H1 (cell line): ENCODE data around the gene SLC11A1. TPM values are rescaled to one million over a fixed set of nuclear protein-coding genes. Genes with fewer than 3 reads are reported as not detected.
A peak's percentile ranks its signal among the peaks of the same experiment; 100 is the strongest.

Experiments
- CTCF ChIA-PET: fragments of 300-600 bp; sonication (Branson Sonifier 250); formaldehyde crosslinking; loops from one replicate; lab custom pipeline; 2021; ENCODE audit not compliant: partially characterized antibody; lab: Charles Lee
- POLR2A ChIA-PET: fragments of 300-600 bp; sonication (Branson Sonifier 250); formaldehyde crosslinking; loops from one replicate; lab custom pipeline; 2021; ENCODE audit warnings: inconsistent platforms; ENCODE audit not compliant: partially characterized antibody; lab: Charles Lee
- DNase-seq, 2 experiments: peaks; one replicate each; pipeline versions ENCODE4 v3.0.0 to v3.0.0-alpha.2; 2010 to 2022; ENCODE audit warnings: low spot score in 2 of 2, low read depth in 1 of 2, mixed read lengths in 1 of 2
- FAIRE-seq: peaks from 2 replicates; lab custom pipeline; 2011; peaks lifted over from hg19 to GRCh38; lab: Jason Lieb, UNC
- H2AFZ ChIP-seq: 2 replicates; pipeline ENCODE4 v1.8.1; 2012; ENCODE audit warnings: low read length, inconsistent platforms
- H2AK5ac ChIP-seq: 2 replicates; pipeline ENCODE4 v1.6.1; 2013; ENCODE audit warnings: low read depth, low read length
- H2BK120ac ChIP-seq: replicated peaks from 2 replicates; pipeline ENCODE3; 2013; ENCODE audit warnings: low read depth, low read length, inconsistent platforms
- H2BK12ac ChIP-seq: 2 replicates; pipeline ENCODE4 v1.6.1; 2013; ENCODE audit warnings: low read depth, low read length
- H2BK15ac ChIP-seq: 2 replicates; pipeline ENCODE4 v1.6.1; 2013; ENCODE audit warnings: low read length
- H2BK20ac ChIP-seq: 2 replicates; pipeline ENCODE4 v1.6.1; 2013; ENCODE audit warnings: low read length
- H2BK5ac ChIP-seq: 2 replicates; pipeline ENCODE4 v1.6.1; 2013; ENCODE audit warnings: low read depth, low read length
- H3K14ac ChIP-seq: 2 replicates; pipeline ENCODE4 v1.6.1; 2013; ENCODE audit warnings: inconsistent platforms; ENCODE audit not compliant: insufficient read length
- H3K18ac ChIP-seq: 2 replicates; pipeline ENCODE4 v1.6.1; 2013; ENCODE audit warnings: low read length; ENCODE audit errors: extremely low read depth
- H3K23ac ChIP-seq: 2 replicates; pipeline ENCODE4 v1.6.1; 2013; ENCODE audit warnings: inconsistent platforms; ENCODE audit not compliant: insufficient read length
- H3K23me2 ChIP-seq: 2 replicates; pipeline ENCODE4 v1.6.1; 2013; ENCODE audit warnings: low read depth, low read length
- H3K27ac ChIP-seq: 2 replicates; pipeline ENCODE4 v1.6.1; 2011; ENCODE audit warnings: low read depth, low read length, inconsistent platforms
- H3K27me3 ChIP-seq, 4 experiments: replicated peaks in 1 of 4; 1 replicate in 1 of 4; 2 replicates in 3 of 4; pipeline versions ENCODE4 v1.6.1 to v1.8.1; 2011 to 2013; ENCODE audit warnings: low read length in 3 of 4, mild to moderate bottlenecking in 3 of 4, inconsistent platforms in 2 of 4, mixed read lengths in 2 of 4, moderate library complexity in 1 of 4; ENCODE audit not compliant: control insufficient read depth in 3 of 4, insufficient read depth in 3 of 4; ENCODE audit errors: extremely low read depth in 1 of 4
- H3K36me3 ChIP-seq, 4 experiments: 2 replicates each; pipeline versions ENCODE4 v1.6.1 to v1.8.1; 2011 to 2013; ENCODE audit warnings: mild to moderate bottlenecking in 4 of 4, low read length in 3 of 4, moderate library complexity in 2 of 4, control low read depth in 1 of 4, inconsistent platforms in 1 of 4; ENCODE audit not compliant: insufficient read depth in 4 of 4, control insufficient read depth in 2 of 4
- H3K4ac ChIP-seq: replicated peaks from 2 replicates; pipeline ENCODE3; 2013; ENCODE audit warnings: low read length, low read depth, mixed read lengths, inconsistent platforms; ENCODE audit not compliant: insufficient read length
- H3K4me1 ChIP-seq, 4 experiments: replicated peaks in 1 of 4; 1 replicate in 1 of 4; 2 replicates in 3 of 4; pipeline versions ENCODE4 v1.6.1 to v1.8.1; 2011 to 2013; ENCODE audit warnings: low read length in 3 of 4, inconsistent platforms in 2 of 4, mixed read lengths in 1 of 4; ENCODE audit not compliant: insufficient read depth in 4 of 4, control insufficient read depth in 3 of 4
- H3K4me2 ChIP-seq, 2 experiments: 2 replicates each; pipeline versions ENCODE4 v1.6.1 to v1.8.1; 2011 to 2013; ENCODE audit warnings: low read depth in 2 of 2, low read length in 2 of 2, control low read depth in 1 of 2, inconsistent platforms in 1 of 2, mild to moderate bottlenecking in 1 of 2; ENCODE audit not compliant: insufficient read depth in 1 of 2
- H3K4me3 ChIP-seq, 4 experiments: fragments of 200-600, 300-600 bp in 1 of 4; sonication (generic), shearing (Covaris generic), sonication (Bioruptor Twin) in 1 of 4; 2 replicates each; pipeline versions ENCODE4 v1.5.1 to v1.8.1; 2011 to 2016; ENCODE audit warnings: low read length in 4 of 4, low read depth in 3 of 4, control low read depth in 2 of 4, inconsistent platforms in 2 of 4, mild to moderate bottlenecking in 2 of 4, mixed read lengths in 1 of 4, moderate library complexity in 1 of 4; ENCODE audit not compliant: insufficient read depth in 2 of 4; ENCODE audit errors: extremely low read depth in 1 of 4
- H3K56ac ChIP-seq: replicated peaks from 2 replicates; pipeline ENCODE3; 2013; ENCODE audit warnings: low read depth, mild to moderate bottlenecking, mixed read lengths, low read length, inconsistent platforms; ENCODE audit not compliant: insufficient read length
- H3K79me1 ChIP-seq: 2 replicates; pipeline ENCODE4 v1.6.1; 2013; ENCODE audit warnings: low read depth, low read length, control low read depth
- H3K79me2 ChIP-seq, 2 experiments: 2 replicates each; pipeline versions ENCODE4 v1.6.1 to v1.8.1; 2012 to 2013; ENCODE audit warnings: low read length in 2 of 2, mild to moderate bottlenecking in 2 of 2, inconsistent platforms in 1 of 2; ENCODE audit not compliant: insufficient read depth in 2 of 2, control insufficient read depth in 1 of 2
- H3K9ac ChIP-seq, 4 experiments: replicated peaks in 1 of 4; 1 replicate in 1 of 4; 2 replicates in 3 of 4; pipeline versions ENCODE4 v1.6.1 to v1.8.1; 2011 to 2013; ENCODE audit warnings: low read depth in 3 of 4, low read length in 3 of 4, control low read depth in 2 of 4, mild to moderate bottlenecking in 2 of 4, moderate library complexity in 2 of 4, inconsistent platforms in 1 of 4; ENCODE audit errors: extremely low read depth in 1 of 4
- H3K9me3 ChIP-seq, 2 experiments: 2 replicates each; pipeline versions ENCODE4 v1.6.1 to v1.8.1; 2012 to 2013; ENCODE audit warnings: mild to moderate bottlenecking in 2 of 2, moderate library complexity in 2 of 2, control low read depth in 1 of 2, inconsistent platforms in 1 of 2, low read depth in 1 of 2, low read length in 1 of 2, mixed read lengths in 1 of 2; ENCODE audit not compliant: insufficient read depth in 2 of 2
- H4K20me1 ChIP-seq, 2 experiments: replicated peaks in 1 of 2; 2 replicates each; pipeline versions ENCODE3 to v1.8.1; 2011 to 2013; ENCODE audit warnings: inconsistent platforms in 2 of 2, low read length in 2 of 2, mild to moderate bottlenecking in 1 of 2; ENCODE audit not compliant: insufficient read depth in 2 of 2, control insufficient read depth in 1 of 2
- H4K5ac ChIP-seq: 2 replicates; pipeline ENCODE4 v1.6.1; 2013; ENCODE audit warnings: low read length, low read depth, mixed read lengths, inconsistent platforms; ENCODE audit not compliant: insufficient read length
- H4K8ac ChIP-seq: 2 replicates; pipeline ENCODE4 v1.8.0; 2013; ENCODE audit warnings: mild to moderate bottlenecking, moderate library complexity, low read length, inconsistent platforms; ENCODE audit not compliant: insufficient read depth; ENCODE audit errors: extremely low read depth
- H4K91ac ChIP-seq: replicated peaks from 2 replicates; pipeline ENCODE3; 2013; ENCODE audit warnings: low read length, mixed read lengths, inconsistent platforms; ENCODE audit not compliant: insufficient read length
- BACH1 ChIP-seq: IDR thresholded peaks from 2 replicates; pipeline ENCODE4 v1.6.1; 2012; ENCODE audit warnings: low read length, improper control_type of control experiment
- CHD1 ChIP-seq: IDR thresholded peaks from 2 replicates; pipeline ENCODE4 v1.6.1; 2012; ENCODE audit warnings: low read depth, low read length, improper control_type of control experiment
- EZH2 ChIP-seq: fragments of 200-600 bp; sonication (generic); IDR thresholded peaks from 2 replicates; pipeline ENCODE4 v1.7.1; 2012; ENCODE audit warnings: low read depth, mild to moderate bottlenecking, moderate library complexity, low read length, inconsistent platforms; ENCODE audit not compliant: severe bottlenecking
- HDAC6 ChIP-seq: IDR thresholded peaks from one replicate; pipeline ENCODE4 v1.7.1; 2012; ENCODE audit warnings: low read depth, mild to moderate bottlenecking, inconsistent platforms, low read length, moderate library complexity
- KDM1A ChIP-seq: fragments of 200-600, 300-600 bp; sonication (generic); IDR thresholded peaks from 2 replicates; pipeline ENCODE4 v1.7.1; 2016; ENCODE audit warnings: mild to moderate bottlenecking, low read length, borderline replicate concordance
- SP1 ChIP-seq: IDR thresholded peaks from 2 replicates; pipeline ENCODE4 v1.6.1; 2011; ENCODE audit warnings: low read depth, low read length
- TAF1 ChIP-seq: IDR thresholded peaks from 2 replicates; pipeline ENCODE4 v1.6.1; 2011; ENCODE audit warnings: mild to moderate bottlenecking, low read depth, low read length
- TBP ChIP-seq: IDR thresholded peaks from 2 replicates; pipeline ENCODE4 v1.6.1; 2011; ENCODE audit warnings: low read depth, low read length, improper control_type of control experiment
- WGBS, 2 experiments: shearing (Covaris generic) in 1 of 2; methylation state at CpG; one replicate each; pipeline versions ENCODE4 v1.1.6 to v1.1.7; 2013 to 2015; ENCODE audit warnings: low lambda C conversion rate in 2 of 2, mixed read lengths in 2 of 2, inconsistent platforms in 1 of 2, low coverage in 1 of 2, missing lambda C conversion rate in 1 of 2; ENCODE audit not compliant: insufficient replicate concordance in 2 of 2, insufficient coverage in 1 of 2, insufficient read length in 1 of 2; ENCODE audit errors: extremely low coverage in 1 of 2, missing lambda C conversion rate in 1 of 2; 5-methylcytosine and 5-hydroxymethylcytosine counted together
- polyA plus RNA-seq, 7 experiments: library from polyadenylated mRNA; depleted of rRNA in 3 of 7; stranded (reverse) in 5 of 7; unstranded in 2 of 7; fragments of >200 nt in 5 of 7; fragments of 200-250 nt in 2 of 7; gene quantifications; 1 replicate in 5 of 7; 2 replicates in 1 of 7; 4 replicates in 1 of 7; pipeline versions ENCODE4 v1.2.1 to v1.2.3, GENCODE V29; 2011 to 2013; ENCODE audit warnings: missing spikeins in 2 of 7, mixed read lengths in 2 of 7
- total RNA-seq: library from RNA; stranded (reverse); fragmentation: NEBNext Ultra II Directional; extraction: Animal tissue kit (Norgen Biotek cat#: 25700); gene quantifications from 2 replicates; pipeline ENCODE4 v1.2.1, GENCODE V29; 2021
- TF ChIP-seq, protein P1 (sequence below): IDR thresholded peaks from 2 replicates; pipeline ENCODE4 v1.6.1; 2012; ENCODE audit warnings: inconsistent platforms
- TF ChIP-seq, protein P2 (sequence below): IDR thresholded peaks from 2 replicates; pipeline ENCODE4 v1.6.1; 2012; ENCODE audit warnings: low read length, inconsistent platforms

The SLC11A1 gene
- total and polyA plus RNA-seq, 2 of the 8 experiments (the other 6 are each of a cell fraction or from before 2014, with no cell fraction given) = 0.20 to 0.43 TPM

- no peak overlapping the region for H4K91ac ChIP-seq
- no peaks in the 10 kb centered on the region for H3K79me1 ChIP-seq
- peaks cover 8 to 16% (median 16%) of the 10 kb centered on the region in 4 experiments for H3K27me3 ChIP-seq
- no peak for DNase-seq
- H2AK5ac ChIP-seq = no peak overlapping the region
- H2BK120ac ChIP-seq = no peak overlapping the region
- H3K4me1 ChIP-seq = peaks cover 12 to 36% (median 27%) of the 10 kb centered on the region in 4 experiments
- 0 out of 7 replicates have a peak overlapping the region, but pooled peaks of 1 of the 4 experiments have one; percentile 6 for H3K9ac ChIP-seq
- no peak overlapping the region for H4K5ac ChIP-seq
- no peak overlapping the region for H2AFZ ChIP-seq
- H3K4me3 ChIP-seq = no peak overlapping the region
- H4K8ac ChIP-seq = no peak overlapping the region
- no peak overlapping the region for H2BK15ac ChIP-seq
- no peak overlapping the region for H3K23ac ChIP-seq
- H3K4me2 ChIP-seq = no peak overlapping the region
- no peak overlapping the region for H2BK12ac ChIP-seq
- H3K27ac ChIP-seq = no peak overlapping the region
- H2BK20ac ChIP-seq = no peak overlapping the region
- FAIRE-seq = no peak
- H3K23me2 ChIP-seq = peaks cover 15% of the 10 kb centered on the region
- no peak overlapping the region for H3K18ac ChIP-seq
- H3K14ac ChIP-seq = no peak overlapping the region
- no peaks in the 10 kb centered on the region for H3K79me2 ChIP-seq
- ChIA-PET CTCF (interaction anchor here (1.4 to 1.5 kb wide), 2 partner anchors 13 to 101 kb away, joined by 3 to 4 read pairs; no protein-coding TSS in a partner anchor), POLR2A (interaction anchor here (4.5 to 5.5 kb wide), 2 partner anchors 7 to 132 kb away, joined by 16 to 35 read pairs; partner anchors contain the start of genes AAMP and PNKD)
- H3K4ac ChIP-seq = no peak overlapping the region
- H3K36me3 ChIP-seq = peaks cover 0 to 11% (median 4%) of the 10 kb centered on the region in 4 experiments; a peak in 2 of 8 replicates
- no peaks in the 10 kb centered on the region for H3K9me3 ChIP-seq
- H2BK5ac ChIP-seq = no peak overlapping the region
- WGBS, 2 experiments = 91% methylated on average over 23 of the region's 26 CpGs; no CpG with 5 or more reads in 1 of the 2 experiments
- peaks cover 0 to 2% of the 10 kb centered on the region in 2 experiments for H4K20me1 ChIP-seq
- no peak overlapping the region for H3K56ac ChIP-seq
- no peak for TF ChIP-seq KDM1A
- no peak for TF ChIP-seq EZH2
- TF ChIP-seq HDAC6 = no peak
- TF ChIP-seq CHD1 = no peak
- TF ChIP-seq, protein P1, sequence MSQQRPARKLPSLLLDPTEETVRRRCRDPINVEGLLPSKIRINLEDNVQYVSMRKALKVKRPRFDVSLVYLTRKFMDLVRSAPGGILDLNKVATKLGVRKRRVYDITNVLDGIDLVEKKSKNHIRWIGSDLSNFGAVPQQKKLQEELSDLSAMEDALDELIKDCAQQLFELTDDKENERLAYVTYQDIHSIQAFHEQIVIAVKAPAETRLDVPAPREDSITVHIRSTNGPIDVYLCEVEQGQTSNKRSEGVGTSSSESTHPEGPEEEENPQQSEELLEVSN = no peak
- TF ChIP-seq BACH1 = no peak
- no peak for TF ChIP-seq TBP
- TF ChIP-seq SP1 = no peak
- TF ChIP-seq, protein P2, sequence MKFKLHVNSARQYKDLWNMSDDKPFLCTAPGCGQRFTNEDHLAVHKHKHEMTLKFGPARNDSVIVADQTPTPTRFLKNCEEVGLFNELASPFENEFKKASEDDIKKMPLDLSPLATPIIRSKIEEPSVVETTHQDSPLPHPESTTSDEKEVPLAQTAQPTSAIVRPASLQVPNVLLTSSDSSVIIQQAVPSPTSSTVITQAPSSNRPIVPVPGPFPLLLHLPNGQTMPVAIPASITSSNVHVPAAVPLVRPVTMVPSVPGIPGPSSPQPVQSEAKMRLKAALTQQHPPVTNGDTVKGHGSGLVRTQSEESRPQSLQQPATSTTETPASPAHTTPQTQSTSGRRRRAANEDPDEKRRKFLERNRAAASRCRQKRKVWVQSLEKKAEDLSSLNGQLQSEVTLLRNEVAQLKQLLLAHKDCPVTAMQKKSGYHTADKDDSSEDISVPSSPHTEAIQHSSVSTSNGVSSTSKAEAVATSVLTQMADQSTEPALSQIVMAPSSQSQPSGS = no peak
- no peak for TF ChIP-seq TAF1
Observed at GRCh38 chr2:218402911-218403411, 20.9 kb downstream of the SLC11A1 start.
